Esophagus muscularis mucosa (tissue), 4 donors: ENCODE measurements around the gene KRT74. TPM values are rescaled to one million over a fixed set of nuclear protein-coding genes. Genes with fewer than 3 reads are reported as not detected.

Experiments used
- DNase-seq: peaks from one replicate; pipeline ENCODE4 v3.0.0-alpha.2; 2017; ENCODE audit errors: extremely low spot score
- H3K27ac ChIP-seq, 4 donors: fragments of 200-600 bp; sonication (generic); replicated peaks in 1 of 4; 1 replicate in 3 of 4; 2 replicates in 1 of 4; pipeline ENCODE4 v1.5.1; 2016 to 2019; ENCODE audit warnings: mild to moderate bottlenecking in 1 of 4
- H3K27me3 ChIP-seq, 4 donors: fragments of 200-600 bp; sonication (generic); one replicate each; pipeline versions ENCODE4 v1.5.1 to v1.6.0; 2016 to 2019
- H3K36me3 ChIP-seq, 4 donors: fragments of 200-600 bp; sonication (generic); one replicate each; pipeline ENCODE4 v1.5.1; 2016 to 2019
- H3K4me1 ChIP-seq, 4 donors: fragments of 200-600 bp; sonication (generic); one replicate each; pipeline ENCODE4 v1.5.1; 2016 to 2019
- H3K4me3 ChIP-seq, 4 donors: fragments of 200-600 bp; sonication (generic); 1 replicate in 2 of 4; 2 replicates in 2 of 4; pipeline ENCODE4 v1.5.1; 2016 to 2019; ENCODE audit warnings: mild to moderate bottlenecking in 4 of 4, moderate library complexity in 1 of 4
- H3K9me3 ChIP-seq, 4 donors: fragments of 200-600 bp; sonication (generic); 1 replicate in 3 of 4; 2 replicates in 1 of 4; pipeline ENCODE4 v1.5.1; 2016 to 2019
- EP300 ChIP-seq: sonication (generic); formaldehyde crosslinking; IDR thresholded peaks from one replicate; pipeline ENCODE4 v1.6.1; 2017; ENCODE audit warnings: antibody characterized with exemption
- POLR2A ChIP-seq: fragments of 450-650 bp; IDR thresholded peaks from one replicate; pipeline ENCODE4 v1.6.1; 2017; ENCODE audit warnings: antibody characterized with exemption, moderate library complexity, mild to moderate bottlenecking, low read depth
- POLR2AphosphoS5 ChIP-seq, 2 donors: sonication (generic); formaldehyde crosslinking; IDR thresholded peaks; one replicate each; pipeline ENCODE4 v1.6.1; 2017; ENCODE audit warnings: antibody characterized with exemption in 2 of 2
- WGBS: methylation state at CpG from one replicate; pipeline ENCODE4 v1.1.5; 2018; 5-methylcytosine and 5-hydroxymethylcytosine counted together
- intact Hi-C: fragments of 100-400 bp; cut with DNase I; formaldehyde crosslinking; loops from one replicate; pipeline ENCODE4 v1.15.1; 2023
- total RNA-seq, 4 donors: library from RNA; depleted of rRNA; stranded (reverse); fragments of >200 nt; gene quantifications; one replicate each; pipeline versions ENCODE4 v1.1.0 to v1.2.1, GENCODE V29; 2016
- TF ChIP-seq, protein P1 (sequence below), 3 experiments: fragments of 200-600 bp in 2 of 3; fragments of 450-650 bp in 1 of 3; sonication (generic) in 2 of 3; IDR thresholded peaks; one replicate each; pipeline ENCODE4 v1.5.1; 2017 to 2019; ENCODE audit warnings: antibody characterized with exemption in 3 of 3, mild to moderate bottlenecking in 2 of 3, moderate library complexity in 1 of 3

KRT74 gene
- total RNA-seq, 4 donors from 2014 or later = not detected

DNA sequence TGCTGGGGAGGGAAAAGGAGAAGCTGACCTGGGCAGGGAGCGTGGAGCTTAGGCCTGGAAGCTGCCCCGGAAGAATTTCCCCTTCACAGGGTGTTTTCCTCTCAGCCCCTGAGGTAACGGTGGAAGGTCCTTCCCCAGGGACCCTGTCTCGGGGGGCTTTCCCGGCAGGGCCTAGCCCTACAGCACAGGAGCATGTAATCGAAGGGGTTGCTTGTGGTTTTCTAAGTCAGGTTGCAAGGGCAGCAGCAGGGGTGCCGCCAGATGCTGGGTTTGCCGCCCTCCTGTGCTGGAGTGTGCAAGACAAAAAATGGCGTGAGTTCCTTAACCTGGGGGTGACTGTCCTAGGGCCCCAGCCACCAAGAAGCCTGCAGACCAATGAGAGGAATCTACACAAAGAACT lies 1.6 kb upstream of the KRT74 start:
- no peak for DNase-seq
- Histone ChIP-seq H3K27me3 (peaks cover 0 to 34% (median 0%) of the 10 kb centered on the region in 4 donors), H3K4me3 (no peak overlapping the region), H3K9me3 (no peaks in the 10 kb centered on the region), H3K27ac (no peak overlapping the region), H3K4me1 (no peaks in the 10 kb centered on the region), H3K36me3 (no peaks in the 10 kb centered on the region)
- 96% methylated on average over 7 of the region's 9 CpGs for WGBS
- TF ChIP-seq POLR2A = no peak
- TF ChIP-seq POLR2AphosphoS5 (IDR thresholded peaks at IDR 0.05) = no peak
- no peak for TF ChIP-seq EP300
- TF ChIP-seq, protein P1, sequence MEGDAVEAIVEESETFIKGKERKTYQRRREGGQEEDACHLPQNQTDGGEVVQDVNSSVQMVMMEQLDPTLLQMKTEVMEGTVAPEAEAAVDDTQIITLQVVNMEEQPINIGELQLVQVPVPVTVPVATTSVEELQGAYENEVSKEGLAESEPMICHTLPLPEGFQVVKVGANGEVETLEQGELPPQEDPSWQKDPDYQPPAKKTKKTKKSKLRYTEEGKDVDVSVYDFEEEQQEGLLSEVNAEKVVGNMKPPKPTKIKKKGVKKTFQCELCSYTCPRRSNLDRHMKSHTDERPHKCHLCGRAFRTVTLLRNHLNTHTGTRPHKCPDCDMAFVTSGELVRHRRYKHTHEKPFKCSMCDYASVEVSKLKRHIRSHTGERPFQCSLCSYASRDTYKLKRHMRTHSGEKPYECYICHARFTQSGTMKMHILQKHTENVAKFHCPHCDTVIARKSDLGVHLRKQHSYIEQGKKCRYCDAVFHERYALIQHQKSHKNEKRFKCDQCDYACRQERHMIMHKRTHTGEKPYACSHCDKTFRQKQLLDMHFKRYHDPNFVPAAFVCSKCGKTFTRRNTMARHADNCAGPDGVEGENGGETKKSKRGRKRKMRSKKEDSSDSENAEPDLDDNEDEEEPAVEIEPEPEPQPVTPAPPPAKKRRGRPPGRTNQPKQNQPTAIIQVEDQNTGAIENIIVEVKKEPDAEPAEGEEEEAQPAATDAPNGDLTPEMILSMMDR (IDR thresholded peaks at IDR 0.05) = no peak
- intact Hi-C loops = loop anchor here (10.0 kb wide), 1 partner anchor 200 kb away; no protein-coding TSS in a partner anchor

DNA sequence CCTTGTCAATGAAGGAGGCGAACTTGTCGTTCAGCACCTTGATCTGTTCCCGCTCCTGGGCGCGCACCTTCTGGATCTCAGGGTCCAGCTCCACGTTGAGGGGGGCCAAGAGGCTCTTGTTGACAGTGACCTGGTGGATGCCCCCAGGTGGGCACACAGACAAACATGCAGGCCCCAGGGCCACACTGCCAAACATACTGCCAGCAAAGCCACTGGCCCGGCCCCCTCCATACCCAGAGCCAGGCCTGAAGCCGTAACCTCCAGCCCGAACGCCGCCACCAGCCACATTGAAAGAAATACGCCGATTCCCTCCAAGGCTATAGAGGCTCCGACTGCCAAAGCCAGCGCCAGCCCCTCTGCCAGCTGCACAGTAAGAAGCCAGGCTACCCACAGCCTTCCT lies 337 bp downstream of the KRT74 start:
- H3K36me3 ChIP-seq = no peaks in the 10 kb centered on the region
- peaks cover 0 to 40% (median 0%) of the 10 kb centered on the region in 4 donors for H3K27me3 ChIP-seq
- no peaks in the 10 kb centered on the region for H3K9me3 ChIP-seq
- H3K4me1 ChIP-seq = no peaks in the 10 kb centered on the region
- DNase-seq = no peak
- H3K4me3 ChIP-seq = no peak overlapping the region
- H3K27ac ChIP-seq = no peak overlapping the region
- TF ChIP-seq, protein P1 (IDR thresholded peaks at IDR 0.05) = no peak
- TF ChIP-seq EP300 (no peak), POLR2A (no peak), POLR2AphosphoS5 (IDR thresholded peaks at IDR 0.05) (no peak)
- intact Hi-C loops = loop anchor here (10.0 kb wide), 1 partner anchor 199 kb away; no protein-coding TSS in a partner anchor
- WGBS = 90% methylated on average over 11 of the region's 15 CpGs

DNA sequence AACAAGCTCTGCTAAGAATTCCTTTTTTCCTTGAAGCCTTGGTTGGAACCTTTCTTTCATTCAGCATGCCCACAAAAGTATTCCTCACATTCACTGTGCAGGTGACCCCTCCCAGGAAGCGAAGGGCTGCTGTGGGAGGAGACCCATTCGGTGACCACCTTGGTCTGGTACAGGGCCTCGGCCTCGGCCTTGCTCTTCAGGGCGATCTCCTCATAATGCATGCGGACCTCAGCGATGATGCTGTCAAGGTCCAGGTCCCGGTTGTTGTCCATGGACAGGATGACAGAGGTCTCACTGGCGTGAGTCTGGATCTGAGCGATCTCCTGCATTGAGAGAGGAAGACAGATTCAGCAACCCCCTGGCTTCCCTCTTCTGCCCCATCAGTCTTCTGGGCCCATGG lies 3.1 kb downstream of the KRT74 start:
- no peak overlapping the region for H3K4me3 ChIP-seq
- peaks cover 0 to 52% (median 0%) of the 10 kb centered on the region in 4 donors for H3K27me3 ChIP-seq
- H3K27ac ChIP-seq = no peak overlapping the region
- H3K36me3 ChIP-seq = no peaks in the 10 kb centered on the region
- peaks cover 0 to 7% (median 0%) of the 10 kb centered on the region in 4 donors for H3K4me1 ChIP-seq
- TF ChIP-seq EP300 (no peak), POLR2A (no peak), POLR2AphosphoS5 (IDR thresholded peaks at IDR 0.05) (no peak)
- TF ChIP-seq, protein P1 (IDR thresholded peaks at IDR 0.05) = no peak
- DNase-seq = no peak
- 88% methylated on average over 6 of the region's 10 CpGs for WGBS
- intact Hi-C loops = loop anchor here (10.0 kb wide), 1 partner anchor 196 kb away; no protein-coding TSS in a partner anchor
- H3K9me3 ChIP-seq = no peaks in the 10 kb centered on the region

DNA sequence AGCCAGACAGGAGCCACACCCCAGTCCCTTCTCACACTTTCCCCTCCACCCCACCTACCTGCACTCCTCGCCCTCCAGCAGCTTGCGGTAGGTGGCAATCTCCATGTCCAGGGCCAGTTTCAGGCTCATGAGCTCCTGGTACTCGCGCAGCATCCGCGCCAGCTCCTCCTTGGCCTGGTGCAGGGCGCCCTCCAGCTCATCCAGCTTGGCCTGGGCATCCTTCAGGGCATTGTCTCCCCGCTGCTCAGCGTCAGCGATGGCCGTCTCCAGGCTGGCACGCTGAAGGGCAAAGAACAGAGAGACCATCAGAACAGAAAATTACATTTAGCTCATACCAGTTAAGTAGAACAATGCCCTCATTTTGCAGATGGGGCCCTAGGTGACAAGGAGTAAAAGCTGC lies 5.5 kb downstream of the KRT74 start:
- Histone ChIP-seq H3K9me3 (no peaks in the 10 kb centered on the region), H3K27me3 (peaks cover 0 to 49% (median 0%) of the 10 kb centered on the region in 4 donors)

More for the DNA sequence above, 5.5 kb downstream of the KRT74 start:
- H3K27ac ChIP-seq = no peak overlapping the region
- no peak overlapping the region for H3K4me3 ChIP-seq
- DNase-seq = no peak
- WGBS = 79% methylated on average over 9 of the region's 12 CpGs
- H3K4me1 ChIP-seq = peaks cover 0 to 7% (median 0%) of the 10 kb centered on the region in 4 donors
- no peak for TF ChIP-seq POLR2A
- TF ChIP-seq, protein P1 (IDR thresholded peaks at IDR 0.05) = no peak
- no peak for TF ChIP-seq POLR2AphosphoS5 (IDR thresholded peaks at IDR 0.05)
- TF ChIP-seq EP300 = no peak
- intact Hi-C loops = no loop called here
- H3K36me3 ChIP-seq = no peaks in the 10 kb centered on the region
